SU-DHL-6 (cell line): ENCODE data around the gene ACOX3.

ENCODE experiments used
- H2AFZ ChIP-seq: fragments of 200-600 bp; sonication (generic); 2 replicates; pipeline ENCODE4 v1.6.1; 2014; ENCODE audit warnings: low read depth, mild to moderate bottlenecking, moderate library complexity, mixed read lengths, antibody characterized with exemption, low read length; ENCODE audit not compliant: severe bottlenecking
- H3F3A ChIP-seq: fragments of 200-600 bp; shearing (Covaris generic); 2 replicates; pipeline ENCODE4 v1.6.0; 2016; ENCODE audit warnings: antibody characterized with exemption, mild to moderate bottlenecking; ENCODE audit not compliant: insufficient read depth
- H3K27ac ChIP-seq: fragments of 200-600 bp; sonication (generic); 2 replicates; pipeline ENCODE4 v1.5.1; 2016; ENCODE audit warnings: low read depth, mild to moderate bottlenecking, low read length, moderate library complexity, mixed read lengths
- H3K27me3 ChIP-seq: fragments of 200-600 bp; sonication (generic), shearing (Covaris generic); 2 replicates; pipeline ENCODE4 v1.6.0; 2014; ENCODE audit warnings: mild to moderate bottlenecking, low read length
- H3K36me3 ChIP-seq: fragments of 200-600 bp; sonication (generic); 2 replicates; pipeline ENCODE4 v1.6.1; 2014; ENCODE audit warnings: mild to moderate bottlenecking, low read length, mixed read lengths
- H3K4me2 ChIP-seq: fragments of 300-600, 200-600 bp; shearing (Covaris generic), sonication (generic); 2 replicates; pipeline ENCODE4 v1.6.0; 2014; ENCODE audit warnings: low read length, low read depth, mild to moderate bottlenecking; ENCODE audit not compliant: poor library complexity, severe bottlenecking
- H3K4me3 ChIP-seq: fragments of 200-600 bp; sonication (generic); 2 replicates; pipeline ENCODE4 v1.5.1; 2014; ENCODE audit warnings: antibody characterized with exemption, low read length, mild to moderate bottlenecking, mixed read lengths; ENCODE audit not compliant: insufficient read depth, poor library complexity, severe bottlenecking
- H3K79me2 ChIP-seq: fragments of 200-600 bp; sonication (generic); 2 replicates; pipeline ENCODE4 v1.6.1; 2014; ENCODE audit warnings: mild to moderate bottlenecking, low read length, moderate library complexity; ENCODE audit not compliant: insufficient read depth
- H3K9ac ChIP-seq: fragments of 200-600 bp; sonication (generic); 2 replicates; pipeline ENCODE4 v1.7.0; 2014; ENCODE audit warnings: mild to moderate bottlenecking, low read length
- H3K9me2 ChIP-seq: fragments of 200-600 bp; sonication (generic); replicated peaks from 2 replicates; pipeline ENCODE4 v1.6.1; 2014; ENCODE audit warnings: low read length; ENCODE audit not compliant: insufficient read depth
- H3K9me3 ChIP-seq: fragments of 200-600 bp; sonication (generic); 2 replicates; pipeline ENCODE4 v1.6.1; 2014; ENCODE audit warnings: low read length, mixed read lengths; ENCODE audit not compliant: insufficient read depth
- H4K20me1 ChIP-seq: fragments of 200-600 bp; sonication (generic); 2 replicates; pipeline ENCODE4 v1.6.1; 2014; ENCODE audit warnings: low read depth, mild to moderate bottlenecking, antibody characterized with exemption, low read length, moderate library complexity, mixed read lengths
- CTCF ChIP-seq: fragments of 200-600 bp; sonication (generic); IDR thresholded peaks from one replicate; pipeline ENCODE4 v1.5.1; 2017; ENCODE audit warnings: antibody characterized with exemption, mild to moderate bottlenecking, low read length, moderate library complexity; ENCODE audit not compliant: insufficient read depth, poor library complexity, severe bottlenecking
- EZH2phosphoT487 ChIP-seq: fragments of 200-600 bp; sonication (generic), shearing (Covaris generic); conservative IDR thresholded peaks from 2 replicates; pipeline ENCODE4 v1.6.1; 2018; ENCODE audit warnings: mild to moderate bottlenecking, antibody characterized with exemption, low read length, moderate library complexity, mixed read lengths

Gene ACOX3

DNA sequence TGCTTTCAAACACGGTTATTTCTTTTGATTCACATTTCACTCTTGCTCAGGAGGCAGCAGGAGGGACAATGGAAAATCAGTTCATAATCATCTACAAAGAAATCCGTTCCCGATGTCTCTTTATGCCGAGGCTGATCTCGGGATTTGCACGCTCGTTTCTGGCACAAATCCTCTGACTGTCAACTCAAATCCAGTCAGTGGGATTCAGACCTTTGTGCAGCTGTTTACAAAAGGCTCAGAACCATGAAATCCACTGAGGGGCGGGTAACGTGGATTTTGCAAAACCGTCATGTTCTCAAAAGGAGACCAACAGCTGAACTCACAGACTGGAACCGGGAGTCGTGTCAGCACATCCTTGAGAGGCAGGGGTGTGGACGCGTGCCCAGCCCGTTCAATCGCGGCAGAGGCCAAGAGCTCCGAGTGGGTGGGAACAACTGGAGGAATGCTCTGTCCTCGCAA, 46.4 kb downstream of the ACOX3 start:
- Histone ChIP-seq H3K27ac (no peak overlapping the region), H3K36me3 (no peaks in the 10 kb centered on the region), H3F3A (no peaks in the 10 kb centered on the region; the same call in 1 of the 2 replicates), H3K27me3 (no peaks in the 10 kb centered on the region), H3K9me2 (no peaks in the 10 kb centered on the region), H3K4me3 (no peak overlapping the region), H3K4me2 (no peak overlapping the region), H3K79me2 (no peaks in the 10 kb centered on the region), H2AFZ (no peak overlapping the region), H3K9me3 (no peaks in the 10 kb centered on the region), H3K9ac (no peak overlapping the region), H4K20me1 (no peaks in the 10 kb centered on the region)
- no peak for TF ChIP-seq EZH2phosphoT487
- no peak for TF ChIP-seq CTCF

GRCh38 chr4:8393593-8394038, 46.9 kb downstream of the ACOX3 start:
- Histone ChIP-seq H4K20me1 (no peaks in the 10 kb centered on the region), H3K9me2 (no peaks in the 10 kb centered on the region), H3K4me2 (no peak overlapping the region), H3K9ac (no peak overlapping the region), H3K27me3 (no peaks in the 10 kb centered on the region), H3K27ac (no peak overlapping the region), H3F3A (no peaks in the 10 kb centered on the region; the same call in 1 of the 2 replicates), H3K9me3 (no peaks in the 10 kb centered on the region), H2AFZ (no peak overlapping the region), H3K36me3 (no peaks in the 10 kb centered on the region), H3K4me3 (no peak overlapping the region), H3K79me2 (no peaks in the 10 kb centered on the region)
- TF ChIP-seq CTCF (no peak), EZH2phosphoT487 (no peak)

DNA sequence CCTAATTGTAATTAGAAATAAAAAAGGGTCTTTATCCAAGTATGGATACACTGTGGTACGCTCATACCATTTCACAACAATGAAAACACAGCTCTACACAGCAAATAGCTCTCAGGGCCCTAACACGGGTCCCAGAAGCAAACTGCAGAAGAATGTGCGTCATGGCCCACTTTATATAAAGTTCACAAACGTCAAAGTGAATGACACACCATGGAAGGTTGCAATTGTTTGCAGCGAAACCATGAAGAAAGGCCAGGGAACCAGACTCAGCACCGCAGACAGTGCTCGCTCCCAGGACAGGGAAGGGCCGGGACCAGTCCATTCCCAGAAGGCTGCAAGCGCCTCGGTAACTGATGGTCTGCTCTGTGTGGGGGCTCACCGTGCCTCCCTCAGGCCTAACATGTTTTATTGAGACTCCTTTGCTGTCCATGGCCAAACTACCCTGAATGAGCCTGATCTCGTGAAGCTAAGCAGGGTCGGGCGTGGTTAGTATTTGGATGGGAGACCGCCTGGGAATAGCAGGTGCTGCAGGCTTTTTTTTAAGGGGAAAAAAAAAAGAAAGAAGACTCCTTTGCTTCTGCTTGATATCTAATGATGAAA, 47.8 kb downstream of the ACOX3 start:
- Histone ChIP-seq H3K27me3 (no peaks in the 10 kb centered on the region), H3K36me3 (no peaks in the 10 kb centered on the region), H4K20me1 (no peaks in the 10 kb centered on the region), H3K9me3 (no peaks in the 10 kb centered on the region), H3K4me3 (no peak overlapping the region), H2AFZ (no peak overlapping the region), H3K9me2 (no peaks in the 10 kb centered on the region), H3F3A (no peaks in the 10 kb centered on the region; the same call in 1 of the 2 replicates), H3K79me2 (no peaks in the 10 kb centered on the region), H3K9ac (no peak overlapping the region), H3K27ac (peak overlapping the region; percentile 39), H3K4me2 (no peak overlapping the region)
- TF ChIP-seq EZH2phosphoT487 (no peak), CTCF (no peak)
